Islet of Langerhans (tissue), 1 donor: ENCODE measurements around the gene MARVELD2.
A peak's percentile ranks its signal among the peaks of the same experiment; 100 is the strongest.
"Not testable (repeated sequence)": the region's sequence is repeated elsewhere in the genome, so short reads cannot be mapped to it uniquely, and the experiment has no call there.

ENCODE experiments used
- FAIRE-seq: peaks from one replicate; lab custom pipeline; 2011; peaks lifted over from hg19 to GRCh38; lab: Jason Lieb, UNC

Gene MARVELD2

DNA sequence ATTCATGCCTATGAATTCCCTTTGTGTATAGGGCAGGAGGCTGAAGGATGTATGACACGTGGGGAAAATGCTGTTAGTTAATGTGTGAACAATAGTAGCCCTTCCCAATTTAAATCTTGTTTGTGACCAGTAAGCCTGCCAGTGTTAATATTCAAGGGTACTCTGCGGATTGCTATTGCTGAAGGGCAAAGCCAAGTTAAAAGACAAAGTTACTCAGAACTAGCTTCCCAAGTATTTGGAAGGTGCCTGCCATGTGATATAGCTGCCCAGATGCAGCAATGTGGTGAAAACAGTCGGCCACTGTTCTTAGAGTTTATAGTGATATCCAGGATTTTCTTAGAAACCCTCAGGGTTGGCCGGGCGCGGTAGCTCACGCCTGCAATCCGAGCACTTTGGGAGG is 34.6 kb downstream of the MARVELD2 start:
- no peak for FAIRE-seq

- FAIRE-seq: no peak
Measured at GRCh38 chr5:69450116-69450515, 35.2 kb downstream of the MARVELD2 start.

DNA sequence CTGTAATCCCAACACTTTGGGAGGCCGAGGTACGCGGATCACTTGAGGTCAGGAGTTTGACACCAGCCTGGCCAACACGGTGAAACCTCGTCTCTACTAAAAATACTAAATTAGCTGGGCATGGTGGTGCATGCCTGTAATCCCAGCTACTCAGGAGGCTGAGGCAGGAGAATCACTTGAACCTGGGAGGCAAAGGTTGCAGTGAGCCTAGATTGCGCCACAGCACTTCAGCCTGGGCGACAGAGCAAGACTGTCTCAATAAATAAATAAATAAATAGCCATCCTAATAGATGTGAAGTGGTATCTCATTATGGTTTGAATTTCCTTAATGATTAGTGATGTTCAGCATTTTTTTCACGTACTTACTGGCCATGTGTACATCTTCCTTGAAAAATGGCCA is 35.6 kb downstream of the MARVELD2 start:
- not testable (repeated sequence) for FAIRE-seq

GRCh38 chr5:69451941-69452647 is 37.2 kb downstream of the MARVELD2 start:
- FAIRE-seq: peak; percentile 96

DNA sequence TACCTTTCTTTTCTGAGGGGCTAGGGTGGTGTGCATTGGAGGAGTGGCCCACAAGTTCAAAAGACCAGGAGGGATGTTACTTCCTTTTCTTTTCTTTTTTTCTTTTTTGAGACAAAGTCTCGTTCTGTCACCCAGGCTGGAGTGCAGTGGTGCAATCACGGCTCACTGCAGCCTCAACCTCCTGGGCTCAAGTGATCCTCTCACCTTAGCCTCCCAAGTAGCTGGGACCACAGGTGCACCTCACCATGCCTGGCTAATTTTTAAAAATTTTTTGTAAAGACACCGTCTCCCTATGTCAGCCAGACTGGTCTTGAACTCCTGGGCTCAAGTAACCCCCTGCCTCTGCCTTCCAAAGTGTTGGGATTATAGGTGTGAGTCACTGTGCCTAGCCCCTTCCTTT is 38.6 kb downstream of the MARVELD2 start:
- not testable (repeated sequence) for FAIRE-seq

DNA sequence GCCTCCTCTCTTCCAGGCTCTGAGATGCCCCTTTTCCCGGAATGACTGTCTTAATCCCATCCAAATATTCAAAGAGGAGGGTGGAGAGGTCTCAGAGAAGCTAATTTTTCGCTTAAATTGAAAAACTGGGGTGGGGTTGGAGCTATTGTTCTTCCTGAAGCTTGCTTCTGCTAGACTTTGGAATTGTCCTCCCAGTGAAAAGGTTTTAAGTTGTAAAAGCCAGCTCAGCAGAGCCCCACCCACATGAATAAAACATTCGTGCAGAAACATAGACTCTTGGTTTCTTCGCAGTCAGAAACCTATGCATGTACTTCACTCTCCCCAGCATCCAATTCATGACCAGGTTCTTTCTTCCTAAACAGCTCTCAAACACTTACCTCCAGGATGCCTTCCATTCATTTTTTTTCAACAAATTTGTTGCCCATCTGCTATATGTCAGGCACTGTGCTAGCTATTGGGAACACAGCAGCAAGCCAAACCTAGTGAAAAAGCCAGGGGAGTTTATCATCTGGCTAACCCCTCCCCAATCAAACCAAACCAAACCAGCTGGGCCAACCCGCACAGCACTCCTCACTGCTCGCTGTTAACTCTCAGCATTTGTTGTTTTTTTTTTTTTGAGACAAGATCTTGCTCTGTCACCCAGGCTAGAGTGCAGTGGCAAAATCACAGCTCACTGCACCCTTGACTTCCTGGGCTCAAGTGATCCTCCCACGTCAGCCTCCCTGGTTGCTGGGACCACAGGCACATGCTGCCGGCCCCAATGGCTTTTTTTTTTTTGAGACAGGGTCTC is 39.7 kb downstream of the MARVELD2 start:
- FAIRE-seq: no peak

- not testable (repeated sequence) for FAIRE-seq
Measured at GRCh38 chr5:69455428-69455988, 40.6 kb downstream of the MARVELD2 start.

DNA sequence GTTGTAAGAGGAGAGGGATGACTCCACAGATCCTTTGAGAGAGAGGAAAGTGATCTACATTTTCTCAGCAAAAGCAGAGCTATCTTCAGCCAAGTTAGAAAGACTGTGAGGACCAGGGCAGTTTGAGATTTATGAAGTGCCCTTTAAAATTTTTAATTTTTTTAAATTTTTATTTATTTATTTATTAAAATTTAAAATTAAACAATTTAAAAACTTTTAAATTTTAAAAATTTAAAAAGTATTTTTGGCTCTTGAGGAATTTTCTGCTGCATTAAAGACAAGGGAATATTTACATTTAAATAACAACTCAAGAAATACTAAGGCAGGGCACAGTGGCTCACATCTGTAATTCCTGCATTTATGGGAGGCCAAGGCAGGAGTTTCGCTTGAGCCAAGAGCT is 47.3 kb downstream of the MARVELD2 start:
- no peak for FAIRE-seq

DNA sequence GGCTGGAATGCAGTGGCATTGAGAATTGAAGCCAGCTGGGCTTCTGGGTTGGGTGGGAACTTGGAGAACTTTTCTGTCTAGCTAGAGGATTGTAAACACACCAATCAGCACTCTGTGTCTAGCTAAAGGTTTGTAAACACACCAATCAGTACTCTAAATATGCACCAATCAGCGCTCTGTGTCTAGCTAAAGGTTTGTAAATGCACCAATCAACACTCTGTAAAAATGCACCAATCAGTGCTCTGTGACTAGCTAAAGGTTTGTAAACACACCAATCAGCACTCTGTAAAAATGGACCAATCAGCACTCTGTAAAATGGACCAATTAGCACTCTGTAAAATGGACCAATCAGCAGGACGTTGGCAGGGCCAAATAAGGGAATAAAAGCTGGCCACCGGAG is 51.5 kb downstream of the MARVELD2 start:
- FAIRE-seq: not testable (repeated sequence)

DNA sequence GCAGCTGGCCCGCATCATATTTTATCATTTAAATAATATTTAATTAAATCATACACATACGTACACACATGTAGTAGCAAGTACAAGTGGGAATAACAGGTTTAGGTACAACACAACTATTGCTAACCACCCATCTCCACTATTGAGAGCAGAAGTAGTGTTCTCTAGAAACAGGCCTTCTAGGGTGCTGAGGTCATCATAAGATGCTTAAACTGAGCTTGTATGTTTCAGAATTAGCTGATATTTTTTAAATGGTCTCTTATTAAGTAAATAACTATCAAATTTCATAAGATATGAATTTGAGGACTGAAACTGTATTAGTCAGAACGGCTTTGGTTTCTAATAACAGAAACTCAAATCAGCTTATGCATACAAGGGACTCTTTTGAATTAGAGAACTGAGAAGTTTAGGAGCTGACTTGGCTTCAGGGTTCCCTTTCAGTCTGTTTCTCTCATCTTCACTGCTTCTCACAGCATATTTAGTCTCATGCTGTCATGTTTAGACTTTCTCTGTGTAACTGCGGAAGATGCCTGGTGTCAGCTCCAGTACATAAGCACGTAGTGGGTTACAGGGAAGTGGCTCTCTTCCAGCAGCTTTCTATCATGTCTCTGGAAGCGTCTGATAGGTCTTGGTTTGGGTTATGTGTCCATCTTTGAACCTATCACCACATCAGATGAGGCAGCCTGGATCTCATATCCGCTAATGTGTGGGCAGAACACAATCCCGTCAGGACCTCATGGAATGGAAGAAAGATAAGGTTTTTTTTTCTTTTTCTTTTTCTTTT is 52.7 kb downstream of the MARVELD2 start:
- no peak for FAIRE-seq

GRCh38 chr5:69468631-69469030 is 53.7 kb downstream of the MARVELD2 start:
- no peak for FAIRE-seq

GRCh38 chr5:69471516-69471915 is 56.6 kb downstream of the MARVELD2 start:
- FAIRE-seq: not testable (repeated sequence)

- FAIRE-seq: not testable (repeated sequence)
Measured at GRCh38 chr5:69472535-69473143, 57.7 kb downstream of the MARVELD2 start.

GRCh38 chr5:69477170-69477569 is 62.3 kb downstream of the MARVELD2 start:
- no peak for FAIRE-seq

- FAIRE-seq: not testable (repeated sequence)
Measured at GRCh38 chr5:69478296-69478695, 63.4 kb downstream of the MARVELD2 start.

DNA sequence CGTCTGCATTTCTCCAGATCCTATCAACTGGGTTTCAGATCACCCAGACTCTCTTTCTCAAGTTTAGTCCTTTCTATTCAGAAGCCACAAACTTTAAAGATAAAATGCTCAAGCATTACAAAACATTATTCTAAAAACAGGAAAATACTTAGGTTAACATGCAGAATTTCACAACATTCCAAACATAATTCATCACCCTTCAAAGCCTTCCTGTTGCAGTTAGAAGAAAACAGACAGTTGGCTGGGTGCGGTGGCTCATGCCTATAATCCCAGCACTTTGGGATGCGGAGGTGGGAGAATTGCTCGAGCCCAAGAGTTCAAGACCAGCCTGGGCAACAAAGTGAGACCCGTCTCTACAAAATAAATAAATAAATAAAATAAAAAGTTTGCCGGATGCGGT is 70.0 kb downstream of the MARVELD2 start:
- no peak for FAIRE-seq

GRCh38 chr5:69485471-69485870 is 70.6 kb downstream of the MARVELD2 start:
- FAIRE-seq: no peak

DNA sequence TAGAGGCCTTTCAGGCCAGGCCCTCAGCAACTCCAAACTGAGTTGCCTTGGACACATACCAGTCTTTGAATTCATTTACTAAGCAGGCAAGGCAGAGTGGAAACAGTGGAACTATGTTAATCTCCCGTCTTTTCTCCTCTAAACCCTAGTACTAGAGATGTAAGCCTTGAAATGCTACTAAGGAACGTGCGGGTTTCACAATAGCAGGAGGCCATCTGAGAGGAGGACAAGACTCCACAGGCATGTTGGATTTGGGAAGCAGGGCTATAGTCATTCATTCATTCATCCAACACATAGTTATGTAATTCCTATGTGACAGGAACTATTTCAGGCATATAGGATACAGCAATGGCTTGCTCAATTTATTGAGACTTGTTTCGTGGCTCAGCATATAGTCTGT is 74.3 kb downstream of the MARVELD2 start:
- FAIRE-seq: no peak

DNA sequence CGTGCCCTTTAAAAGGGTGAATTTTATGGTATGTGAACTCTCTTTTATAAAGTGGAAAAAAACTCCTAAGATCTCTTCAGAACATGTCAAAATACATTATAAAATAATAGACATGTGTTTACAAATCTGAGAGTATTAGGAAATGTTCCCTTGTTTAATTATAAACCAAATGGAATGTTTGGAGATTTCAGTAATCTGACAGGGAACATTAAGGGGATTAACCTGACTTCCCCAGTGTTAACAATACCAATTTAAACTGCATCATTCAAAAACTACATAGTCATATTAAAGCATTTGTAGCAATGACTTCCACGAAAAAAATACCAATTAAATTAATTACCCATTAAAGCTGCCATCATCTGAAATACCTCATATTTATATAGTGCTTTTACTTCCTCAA is 76.1 kb downstream of the MARVELD2 start:
- FAIRE-seq: no peak

GRCh38 chr5:69491838-69492390 is 77.0 kb downstream of the MARVELD2 start:
- no peak for FAIRE-seq

- FAIRE-seq: no peak
Measured at GRCh38 chr5:69492391-69492922, 77.5 kb downstream of the MARVELD2 start, which contains the start of gene OCLN. Gene OCLN, plus strand, starts transcription at chr5:69492790. Its CDS starts 11,455 bp downstream, at chr5:69504245.
